CD14-positive monocyte (primary cell): ENCODE measurements around the gene TCF4. TPM values are rescaled to one million over a fixed set of nuclear protein-coding genes. Genes with fewer than 3 reads are reported as not detected.

Source experiments
- DNase-seq, 3 donors: peaks; one replicate each; pipeline ENCODE4 v3.0.0-alpha.2; 2011 to 2022
- H2AFZ ChIP-seq: 2 replicates; pipeline ENCODE4 v1.6.0; 2012; ENCODE audit warnings: mild to moderate bottlenecking, low read depth, low read length, inconsistent platforms; ENCODE audit not compliant: insufficient read depth, poor library complexity, severe bottlenecking
- H3K27ac ChIP-seq, 2 donors: 1 replicate in 1 of 2; 2 replicates in 1 of 2; pipeline ENCODE4 v1.5.1; 2012 to 2013; ENCODE audit warnings: low read length in 2 of 2, control low read depth in 1 of 2, inconsistent platforms in 1 of 2, low read depth in 1 of 2, mild to moderate bottlenecking in 1 of 2
- H3K27me3 ChIP-seq, 2 donors: one replicate each; pipeline versions ENCODE4 v1.6.0 to v1.6.1; 2011 to 2013; ENCODE audit warnings: low read length in 2 of 2; ENCODE audit not compliant: control insufficient read depth in 2 of 2, insufficient read depth in 2 of 2
- H3K36me3 ChIP-seq, 2 donors: replicated peaks in 1 of 2; 1 replicate in 1 of 2; 2 replicates in 1 of 2; pipeline versions ENCODE4 v1.5.1 to v1.6.1; 2012 to 2013; ENCODE audit warnings: low read length in 2 of 2, control low read depth in 1 of 2, inconsistent platforms in 1 of 2, mild to moderate bottlenecking in 1 of 2; ENCODE audit not compliant: insufficient read depth in 2 of 2, control insufficient read depth in 1 of 2
- H3K4me1 ChIP-seq, 2 donors: 1 replicate in 1 of 2; 2 replicates in 1 of 2; pipeline versions ENCODE4 v1.5.1 to v1.6.1; 2012 to 2013; ENCODE audit warnings: low read length in 2 of 2, control low read depth in 1 of 2, inconsistent platforms in 1 of 2, mild to moderate bottlenecking in 1 of 2, moderate library complexity in 1 of 2; ENCODE audit not compliant: insufficient read depth in 2 of 2, control insufficient read depth in 1 of 2
- H3K4me2 ChIP-seq: replicated peaks from 2 replicates; pipeline ENCODE3; 2012; ENCODE audit warnings: low read length, moderate library complexity, mild to moderate bottlenecking; ENCODE audit not compliant: poor library complexity, severe bottlenecking; ENCODE audit errors: extremely low read depth
- H3K4me3 ChIP-seq, 3 experiments: fragments of 200-600 bp in 1 of 3; sonication (generic) in 1 of 3; replicated peaks in 1 of 3; 1 replicate in 2 of 3; 2 replicates in 1 of 3; pipeline ENCODE4 v1.5.1; 2011 to 2013; ENCODE audit warnings: low read length in 3 of 3, mild to moderate bottlenecking in 3 of 3, control low read depth in 2 of 3, low read depth in 2 of 3, inconsistent platforms in 1 of 3, moderate library complexity in 1 of 3
- H3K79me2 ChIP-seq: 2 replicates; pipeline ENCODE4 v1.6.0; 2012; ENCODE audit warnings: mild to moderate bottlenecking, control low read depth, inconsistent platforms, low read length, moderate library complexity; ENCODE audit not compliant: insufficient read depth
- H3K9ac ChIP-seq: 2 replicates; pipeline ENCODE4 v1.6.0; 2017; ENCODE audit warnings: low read length, mild to moderate bottlenecking; ENCODE audit not compliant: insufficient read depth, poor library complexity, severe bottlenecking
- H3K9me3 ChIP-seq, 2 donors: replicated peaks in 1 of 2; 1 replicate in 1 of 2; 2 replicates in 1 of 2; pipeline versions ENCODE4 v1.5.1 to v1.6.1; 2012 to 2013; ENCODE audit warnings: low read length in 2 of 2, control low read depth in 1 of 2; ENCODE audit not compliant: control insufficient read depth in 1 of 2, insufficient read depth in 1 of 2
- H4K20me1 ChIP-seq: 2 replicates; pipeline ENCODE4 v1.6.0; 2012; ENCODE audit warnings: mild to moderate bottlenecking, low read length, control low read depth, moderate library complexity; ENCODE audit not compliant: insufficient read depth
- H3K27ac Mint-ChIP-seq, 7 donors: one replicate each; pipeline ENCODE4 v1.8.0; 2020; ENCODE audit warnings: mild to moderate bottlenecking in 7 of 7, mixed read lengths in 7 of 7, moderate library complexity in 6 of 7, inconsistent platforms in 2 of 7
- H3K27me3 Mint-ChIP-seq, 3 donors: one replicate each; pipeline ENCODE4 v1.8.0; 2021 to 2022; ENCODE audit warnings: low read depth in 3 of 3, mild to moderate bottlenecking in 3 of 3, mixed read lengths in 3 of 3, moderate library complexity in 3 of 3, inconsistent platforms in 1 of 3
- H3K36me3 Mint-ChIP-seq, 2 donors: one replicate each; pipeline ENCODE4 v1.8.0; 2020; ENCODE audit warnings: mixed read lengths in 2 of 2, inconsistent platforms in 1 of 2, mild to moderate bottlenecking in 1 of 2
- H3K4me1 Mint-ChIP-seq: one replicate; pipeline ENCODE4 v1.8.0; 2020; ENCODE audit warnings: mild to moderate bottlenecking, mixed read lengths
- H3K4me3 Mint-ChIP-seq, 2 donors: one replicate each; pipeline ENCODE4 v1.8.0; 2020; ENCODE audit warnings: mild to moderate bottlenecking in 2 of 2, mixed read lengths in 2 of 2, moderate library complexity in 1 of 2
- H3K9me3 Mint-ChIP-seq, 7 donors: one replicate each; pipeline ENCODE4 v1.8.0; 2020 to 2022; ENCODE audit warnings: mixed read lengths in 7 of 7, mild to moderate bottlenecking in 6 of 7, moderate library complexity in 6 of 7, inconsistent platforms in 2 of 7
- WGBS: methylation state at CpG from one replicate; pipeline ENCODE4 v1.1.5; 2013; ENCODE audit warnings: missing lambda C conversion rate; ENCODE audit not compliant: insufficient coverage; 5-methylcytosine and 5-hydroxymethylcytosine counted together
- intact Hi-C, 2 donors: fragments of 100-400 bp; cut with micrococcal nuclease; formaldehyde crosslinking; loops; one replicate each; pipeline versions ENCODE4 v1.15.0 to v1.15.1; 2023
- polyA plus RNA-seq, 3 donors: library from polyadenylated mRNA; depleted of rRNA in 1 of 3; unstranded in 2 of 3; stranded (reverse) in 1 of 3; fragments of 300-500 nt in 2 of 3; fragments of >200 nt in 1 of 3; fragmentation: Illumina TruSeq in 2 of 3; gene quantifications; 1 replicate in 2 of 3; 2 replicates in 1 of 3; pipeline ENCODE4 v1.2.3, GENCODE V29; 2012 to 2021
- TF ChIP-seq, protein P1 (sequence below): fragments of 200-600 bp; IDR thresholded peaks from one replicate; pipeline ENCODE4 v1.8.0; 2022; ENCODE audit warnings: antibody characterized with exemption, mild to moderate bottlenecking

Gene TCF4
- polyA plus RNA-seq, 3 donors, result 5.9 to 12.9 (median 10.7) TPM

DNA sequence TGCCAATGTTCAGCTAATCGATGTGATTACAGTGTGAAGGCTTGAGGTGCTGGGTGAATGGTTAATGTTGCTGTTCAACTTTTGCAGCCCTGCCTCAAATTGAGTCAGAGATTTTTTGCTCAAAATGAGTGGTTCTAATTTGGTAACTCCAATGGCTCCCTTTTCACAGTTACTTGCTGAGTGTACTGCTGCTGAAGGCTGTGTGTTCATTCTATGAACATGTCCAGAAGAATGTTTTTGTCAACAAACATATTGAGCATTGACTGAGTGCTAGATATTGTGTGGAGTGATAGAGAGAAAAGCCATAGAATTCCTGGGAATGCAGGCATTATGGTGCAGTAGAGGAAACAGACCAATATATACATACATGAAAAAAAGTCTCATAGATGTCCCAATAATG is 39.0 kb upstream of the TCF4 start:
- no peaks in the 10 kb centered on the region for H3K4me1 Mint-ChIP-seq

DNA sequence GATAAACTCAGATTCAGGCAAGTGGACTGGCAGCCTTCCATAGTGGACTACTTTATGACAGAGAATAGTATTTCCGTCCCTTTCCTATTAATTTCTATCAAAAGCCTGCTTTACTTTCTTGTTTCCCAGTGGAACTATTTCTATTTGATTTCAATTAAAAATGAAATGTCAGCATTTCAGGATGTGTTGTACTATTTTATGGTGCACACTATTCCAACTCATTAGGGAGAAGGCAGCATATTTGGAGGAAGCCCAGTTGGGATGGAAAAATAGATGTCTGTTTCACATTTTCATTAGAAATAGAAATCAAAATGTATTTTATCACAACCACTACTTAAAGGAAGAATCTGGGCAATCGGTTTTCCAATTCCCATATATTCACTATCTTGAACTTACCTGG is 37.9 kb upstream of the TCF4 start:
- intact Hi-C loops, result no loop called here
- Mint-ChIP-seq H3K4me3 (no peak overlapping the region), H3K36me3 (no peaks in the 10 kb centered on the region), H3K27me3 (peaks cover 0 to 2% (median 0%) of the 10 kb centered on the region in 3 donors), H3K9me3 (peaks cover 0 to 4% (median 2%) of the 10 kb centered on the region in 7 donors), H3K27ac (no peak overlapping the region), H3K4me1 (no peaks in the 10 kb centered on the region)
- Histone ChIP-seq H3K36me3 (no peaks in the 10 kb centered on the region), H3K4me1 (no peaks in the 10 kb centered on the region), H2AFZ (no peak overlapping the region), H3K27ac (no peak overlapping the region), H3K9me3 (no peaks in the 10 kb centered on the region), H3K4me3 (no peak overlapping the region), H3K27me3 (no peaks in the 10 kb centered on the region), H3K9ac (no peak overlapping the region), H4K20me1 (no peaks in the 10 kb centered on the region), H3K79me2 (no peaks in the 10 kb centered on the region), H3K4me2 (no peak overlapping the region)
- no CpG with 5 or more reads among the region's 2 CpGs for WGBS
- no peak for DNase-seq
- TF ChIP-seq, protein P1, sequence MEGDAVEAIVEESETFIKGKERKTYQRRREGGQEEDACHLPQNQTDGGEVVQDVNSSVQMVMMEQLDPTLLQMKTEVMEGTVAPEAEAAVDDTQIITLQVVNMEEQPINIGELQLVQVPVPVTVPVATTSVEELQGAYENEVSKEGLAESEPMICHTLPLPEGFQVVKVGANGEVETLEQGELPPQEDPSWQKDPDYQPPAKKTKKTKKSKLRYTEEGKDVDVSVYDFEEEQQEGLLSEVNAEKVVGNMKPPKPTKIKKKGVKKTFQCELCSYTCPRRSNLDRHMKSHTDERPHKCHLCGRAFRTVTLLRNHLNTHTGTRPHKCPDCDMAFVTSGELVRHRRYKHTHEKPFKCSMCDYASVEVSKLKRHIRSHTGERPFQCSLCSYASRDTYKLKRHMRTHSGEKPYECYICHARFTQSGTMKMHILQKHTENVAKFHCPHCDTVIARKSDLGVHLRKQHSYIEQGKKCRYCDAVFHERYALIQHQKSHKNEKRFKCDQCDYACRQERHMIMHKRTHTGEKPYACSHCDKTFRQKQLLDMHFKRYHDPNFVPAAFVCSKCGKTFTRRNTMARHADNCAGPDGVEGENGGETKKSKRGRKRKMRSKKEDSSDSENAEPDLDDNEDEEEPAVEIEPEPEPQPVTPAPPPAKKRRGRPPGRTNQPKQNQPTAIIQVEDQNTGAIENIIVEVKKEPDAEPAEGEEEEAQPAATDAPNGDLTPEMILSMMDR, result no peak

More for the DNA sequence above, 39.0 kb upstream of the TCF4 start:
- intact Hi-C loops, result no loop called here
- H2AFZ ChIP-seq, result no peak overlapping the region
- TF ChIP-seq, protein P1, result no peak
- Mint-ChIP-seq H3K9me3 (peaks cover 0 to 6% (median 2%) of the 10 kb centered on the region in 7 donors), H3K27me3 (peaks cover 0 to 2% (median 0%) of the 10 kb centered on the region in 3 donors), H3K4me3 (no peak overlapping the region), H3K36me3 (no peaks in the 10 kb centered on the region), H3K27ac (no peak overlapping the region)
- no peak overlapping the region for H3K4me3 ChIP-seq
- WGBS, result 100% methylated on average over 1 of the region's 1 CpG
- no peaks in the 10 kb centered on the region for H4K20me1 ChIP-seq
- H3K9ac ChIP-seq, result no peak overlapping the region
- H3K79me2 ChIP-seq, result no peaks in the 10 kb centered on the region
- no peak for DNase-seq
- H3K9me3 ChIP-seq, result no peaks in the 10 kb centered on the region
- no peaks in the 10 kb centered on the region for H3K36me3 ChIP-seq
- H3K27ac ChIP-seq, result no peak overlapping the region
- no peaks in the 10 kb centered on the region for H3K27me3 ChIP-seq
- H3K4me1 ChIP-seq, result no peaks in the 10 kb centered on the region
- no peak overlapping the region for H3K4me2 ChIP-seq
